Neural progenitor cell (in vitro differentiated cells): Measurements from ENCODE around the gene DDX20. TPM values are rescaled to one million over a fixed set of nuclear protein-coding genes. Genes with fewer than 3 reads are reported as not detected.

Experiments
- DNase-seq: peaks from one replicate; pipeline ENCODE4 v3.0.0-alpha.2; 2016; ENCODE audit warnings: low spot score
- H2AFZ ChIP-seq: fragments of 200-600 bp; sonication (generic); replicated peaks from 2 replicates; pipeline ENCODE4 v1.6.1; 2016; ENCODE audit warnings: antibody characterized with exemption
- H3F3A ChIP-seq: fragments of 200-600 bp; sonication (generic); 2 replicates; pipeline ENCODE4 v1.6.1; 2016; ENCODE audit warnings: antibody characterized with exemption, low read depth
- H3K27ac ChIP-seq: fragments of 200-600 bp; sonication (generic); 2 replicates; pipeline ENCODE4 v1.5.1; 2016; ENCODE audit warnings: mild to moderate bottlenecking
- H3K27me3 ChIP-seq: fragments of 200-600 bp; sonication (generic); 2 replicates; pipeline ENCODE4 v1.6.1; 2016; ENCODE audit warnings: mild to moderate bottlenecking, moderate library complexity
- H3K36me3 ChIP-seq: fragments of 200-600 bp; sonication (generic); 2 replicates; pipeline ENCODE4 v1.5.1; 2016
- H3K4me1 ChIP-seq: fragments of 200-600 bp; sonication (generic); 2 replicates; pipeline ENCODE4 v1.6.1; 2016; ENCODE audit warnings: mixed run types
- H3K4me2 ChIP-seq: fragments of 200-600 bp; sonication (generic); 2 replicates; pipeline ENCODE4 v1.6.1; 2016
- H3K4me3 ChIP-seq: fragments of 200-600 bp; sonication (generic); 2 replicates; pipeline ENCODE4 v1.5.1; 2016
- H3K79me2 ChIP-seq: fragments of 200-600 bp; sonication (generic); 2 replicates; pipeline ENCODE4 v1.6.1; 2016; ENCODE audit warnings: low read depth
- H3K9ac ChIP-seq: fragments of 200-600 bp; sonication (generic); 2 replicates; pipeline ENCODE4 v1.6.1; 2016
- H3K9me3 ChIP-seq: fragments of 200-600 bp; sonication (generic); 2 replicates; pipeline ENCODE4 v1.5.1; 2016; ENCODE audit warnings: low read depth
- H4K20me1 ChIP-seq: fragments of 200-600 bp; sonication (generic); 2 replicates; pipeline ENCODE4 v1.6.1; 2016; ENCODE audit warnings: low read depth
- H3K27ac Mint-ChIP-seq: 3 replicates; pipeline ENCODE4 v1.8.0; 2021; ENCODE audit warnings: mixed read lengths
- H3K27me3 Mint-ChIP-seq: 2 replicates; pipeline ENCODE4 v1.8.0; 2022; ENCODE audit warnings: low read depth, mild to moderate bottlenecking, inconsistent platforms, moderate library complexity, mixed read lengths; ENCODE audit not compliant: insufficient read depth
- H3K36me3 Mint-ChIP-seq: 3 replicates; pipeline ENCODE4 v1.8.0; 2021; ENCODE audit warnings: mixed read lengths
- H3K4me1 Mint-ChIP-seq: 3 replicates; pipeline ENCODE4 v1.8.0; 2021; ENCODE audit warnings: mixed read lengths
- H3K4me3 Mint-ChIP-seq: 3 replicates; pipeline ENCODE4 v1.8.0; 2021; ENCODE audit warnings: mild to moderate bottlenecking, moderate library complexity, mixed read lengths
- H3K9me3 Mint-ChIP-seq: 3 replicates; pipeline ENCODE4 v1.8.0; 2020; ENCODE audit warnings: mixed read lengths
- EZH2 ChIP-seq: fragments of 200-600 bp; sonication (generic); IDR thresholded peaks from 2 replicates; pipeline ENCODE4 v1.6.1; 2017; ENCODE audit warnings: antibody characterized with exemption, mild to moderate bottlenecking, moderate library complexity
- EZH2phosphoT487 ChIP-seq: fragments of 200-600 bp; sonication (generic); IDR thresholded peaks from 2 replicates; pipeline ENCODE4 v1.6.1; 2017; ENCODE audit warnings: antibody characterized with exemption
- total RNA-seq: library from RNA; depleted of rRNA; stranded (reverse); fragments of >200 nt; gene quantifications from 2 replicates; pipeline ENCODE4 v1.2.3, GENCODE V29; 2015; ENCODE audit warnings: low replicate concordance
- TF ChIP-seq, protein P1 (sequence below): fragments of 200-600 bp; sonication (generic); IDR thresholded peaks from 2 replicates; pipeline ENCODE4 v1.5.1; 2017; ENCODE audit warnings: antibody characterized with exemption, mild to moderate bottlenecking

Gene DDX20
- total RNA-seq, 1 donor from 2014 or later: 30.4 TPM

DNA sequence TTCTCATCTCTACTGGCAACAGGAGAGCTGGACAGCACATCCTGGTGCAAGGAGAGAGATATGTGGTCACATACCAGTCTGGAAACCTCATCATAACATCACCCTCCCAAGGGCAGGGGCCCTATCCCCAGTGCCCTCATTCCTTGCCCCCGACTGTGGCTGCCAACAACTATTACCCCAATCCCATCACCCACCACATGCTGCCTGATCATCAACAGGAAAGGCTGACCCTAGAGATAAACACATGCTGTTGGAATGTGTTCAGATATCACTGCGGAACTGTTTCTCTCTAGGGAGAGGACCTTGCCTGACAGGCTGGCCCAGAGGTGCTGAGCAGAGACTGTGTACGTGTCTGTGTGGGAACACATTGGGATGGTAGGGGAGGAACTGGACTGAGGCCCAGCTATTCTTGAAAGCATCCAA lies 12.0 kb upstream of the DDX20 start:
- TF ChIP-seq EZH2: no peak
- TF ChIP-seq, protein P1, sequence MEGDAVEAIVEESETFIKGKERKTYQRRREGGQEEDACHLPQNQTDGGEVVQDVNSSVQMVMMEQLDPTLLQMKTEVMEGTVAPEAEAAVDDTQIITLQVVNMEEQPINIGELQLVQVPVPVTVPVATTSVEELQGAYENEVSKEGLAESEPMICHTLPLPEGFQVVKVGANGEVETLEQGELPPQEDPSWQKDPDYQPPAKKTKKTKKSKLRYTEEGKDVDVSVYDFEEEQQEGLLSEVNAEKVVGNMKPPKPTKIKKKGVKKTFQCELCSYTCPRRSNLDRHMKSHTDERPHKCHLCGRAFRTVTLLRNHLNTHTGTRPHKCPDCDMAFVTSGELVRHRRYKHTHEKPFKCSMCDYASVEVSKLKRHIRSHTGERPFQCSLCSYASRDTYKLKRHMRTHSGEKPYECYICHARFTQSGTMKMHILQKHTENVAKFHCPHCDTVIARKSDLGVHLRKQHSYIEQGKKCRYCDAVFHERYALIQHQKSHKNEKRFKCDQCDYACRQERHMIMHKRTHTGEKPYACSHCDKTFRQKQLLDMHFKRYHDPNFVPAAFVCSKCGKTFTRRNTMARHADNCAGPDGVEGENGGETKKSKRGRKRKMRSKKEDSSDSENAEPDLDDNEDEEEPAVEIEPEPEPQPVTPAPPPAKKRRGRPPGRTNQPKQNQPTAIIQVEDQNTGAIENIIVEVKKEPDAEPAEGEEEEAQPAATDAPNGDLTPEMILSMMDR: no peak
- TF ChIP-seq EZH2phosphoT487: no peak
- H3K4me1 Mint-ChIP-seq: peaks cover 8% of the 10 kb centered on the region
- H3K36me3 ChIP-seq: no peaks in the 10 kb centered on the region
- H3K36me3 Mint-ChIP-seq: no peaks in the 10 kb centered on the region
- no peaks in the 10 kb centered on the region for H3K9me3 Mint-ChIP-seq
- H3K27ac ChIP-seq: no peak overlapping the region
- H3K4me2 ChIP-seq: no peak overlapping the region
- no peak overlapping the region for H2AFZ ChIP-seq
- no peaks in the 10 kb centered on the region for H3K79me2 ChIP-seq
- peaks cover 7% of the 10 kb centered on the region for H3K4me1 ChIP-seq
- no peak for DNase-seq
- no peak overlapping the region for H3K27ac Mint-ChIP-seq
- no peak overlapping the region for H3K4me3 Mint-ChIP-seq
- peaks cover 28% of the 10 kb centered on the region for H3F3A ChIP-seq
- H3K27me3 ChIP-seq: peaks cover 8% of the 10 kb centered on the region
- no peak overlapping the region for H3K9ac ChIP-seq
- no peaks in the 10 kb centered on the region for H4K20me1 ChIP-seq
- no peak overlapping the region for H3K4me3 ChIP-seq
- peaks cover 23% of the 10 kb centered on the region for H3K27me3 Mint-ChIP-seq
- no peaks in the 10 kb centered on the region for H3K9me3 ChIP-seq

DNA sequence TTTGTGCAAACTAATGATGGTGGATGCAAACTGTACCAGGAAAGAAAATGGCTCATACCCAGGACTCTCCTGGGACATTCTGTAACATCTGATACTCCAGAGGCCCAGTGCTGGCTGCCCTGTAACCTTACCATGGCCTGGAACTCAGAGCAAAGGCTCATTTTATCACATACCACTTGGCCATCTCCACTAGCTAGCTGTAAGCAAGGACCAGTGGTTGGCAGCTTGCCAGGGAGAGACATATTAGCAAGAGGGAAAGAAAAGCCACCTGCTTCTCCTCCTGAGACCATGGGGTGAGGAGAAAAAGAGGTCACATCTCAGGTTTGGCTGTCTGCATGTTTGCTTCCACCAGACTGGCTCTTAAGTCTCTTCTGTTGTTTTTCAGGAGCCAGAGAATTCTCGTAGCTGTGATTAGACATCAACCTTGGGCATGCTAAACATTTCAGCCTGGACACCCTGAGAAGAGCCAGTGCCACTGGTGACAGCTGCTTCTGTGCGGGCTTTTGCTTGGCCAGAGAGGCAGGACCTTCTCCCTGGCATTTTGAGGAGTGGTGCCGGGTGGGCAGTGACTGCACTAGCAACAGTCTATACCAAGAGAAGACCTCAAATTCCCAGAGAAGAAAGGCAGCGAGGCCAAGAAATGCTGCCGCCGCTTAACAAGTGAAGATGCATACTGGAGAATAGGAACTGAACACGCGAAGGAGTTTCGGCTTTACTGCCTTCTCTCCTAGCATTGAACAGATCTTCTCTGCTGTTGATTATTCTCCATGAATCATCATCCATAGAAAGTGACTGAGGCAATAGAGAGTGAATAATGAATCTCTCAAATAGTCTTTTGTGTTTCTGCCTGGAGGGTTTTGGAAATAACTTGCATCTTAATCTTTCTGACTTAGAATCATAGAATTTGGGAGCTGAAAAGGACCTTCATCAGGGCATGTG lies 9.8 kb upstream of the DDX20 start:
- Histone ChIP-seq H4K20me1 (no peaks in the 10 kb centered on the region), H3K9me3 (no peaks in the 10 kb centered on the region), H3F3A (peaks cover 30% of the 10 kb centered on the region), H3K79me2 (no peaks in the 10 kb centered on the region), H2AFZ (no peak overlapping the region), H3K4me2 (no peak overlapping the region), H3K27ac (no peak overlapping the region), H3K4me3 (no peak overlapping the region), H3K36me3 (no peaks in the 10 kb centered on the region), H3K9ac (no peak overlapping the region), H3K4me1 (peaks cover 29% of the 10 kb centered on the region), H3K27me3 (peaks cover 8% of the 10 kb centered on the region)
- TF ChIP-seq EZH2phosphoT487: no peak
- TF ChIP-seq, protein P1: no peak
- no peak for TF ChIP-seq EZH2
- no peaks in the 10 kb centered on the region for H3K36me3 Mint-ChIP-seq
- H3K9me3 Mint-ChIP-seq: no peaks in the 10 kb centered on the region
- DNase-seq: no peak
- H3K27me3 Mint-ChIP-seq: peaks cover 29% of the 10 kb centered on the region
- H3K4me3 Mint-ChIP-seq: no peak overlapping the region
- H3K4me1 Mint-ChIP-seq: peaks cover 18% of the 10 kb centered on the region
- no peak overlapping the region for H3K27ac Mint-ChIP-seq

DNA sequence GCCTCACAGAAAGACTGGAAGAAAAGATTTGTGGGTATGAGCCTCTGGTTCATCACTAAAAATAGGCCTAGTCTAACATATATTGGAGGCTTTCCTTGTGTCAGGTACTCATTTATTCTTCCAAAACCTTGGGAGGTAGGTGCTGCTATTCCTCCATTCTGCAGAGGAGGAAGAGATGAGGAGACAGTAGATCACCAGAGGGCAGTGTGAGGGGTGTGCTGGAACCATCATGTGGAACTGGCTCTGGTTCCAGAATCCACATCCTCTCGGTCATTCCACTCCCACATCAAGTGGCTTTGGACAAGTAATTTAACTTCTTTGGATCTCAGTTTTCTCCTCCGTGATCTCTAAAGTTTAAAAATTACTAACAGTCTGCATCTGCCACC lies 9.1 kb upstream of the DDX20 start:
- Histone ChIP-seq H3K9ac (no peak overlapping the region), H3F3A (peaks cover 32% of the 10 kb centered on the region), H3K4me2 (no peak overlapping the region), H4K20me1 (no peaks in the 10 kb centered on the region), H2AFZ (no peak overlapping the region), H3K36me3 (no peaks in the 10 kb centered on the region), H3K27me3 (peaks cover under 1% of the 10 kb centered on the region), H3K9me3 (no peaks in the 10 kb centered on the region), H3K4me3 (no peak overlapping the region), H3K27ac (no peak overlapping the region), H3K79me2 (no peaks in the 10 kb centered on the region), H3K4me1 (peaks cover 32% of the 10 kb centered on the region)
- peaks cover 25% of the 10 kb centered on the region for H3K27me3 Mint-ChIP-seq
- no peak for DNase-seq
- no peak overlapping the region for H3K4me3 Mint-ChIP-seq
- H3K9me3 Mint-ChIP-seq: no peaks in the 10 kb centered on the region
- TF ChIP-seq EZH2phosphoT487: no peak
- no peak for TF ChIP-seq EZH2
- TF ChIP-seq, protein P1: no peak
- peaks cover 18% of the 10 kb centered on the region for H3K4me1 Mint-ChIP-seq
- H3K36me3 Mint-ChIP-seq: no peaks in the 10 kb centered on the region
- H3K27ac Mint-ChIP-seq: no peak overlapping the region
